ENCODE results near the gene ADM.

Gene ADM

GRCh38 chr11:10329356-10329755 lies 24.5 kb downstream of the ADM start:
- Histone ChIP-seq H3K4me1 (ENCODE audit: low read length) (no peaks in the 10 kb centered on the region), H3K4me3 (ENCODE audit: low read length) (no peak overlapping the region), H3K9me2 (replicated peaks; ENCODE audit: insufficient read depth, low read length) (no peaks in the 10 kb centered on the region), H2AFZ (ENCODE audit: low read length) (no peak overlapping the region), H3K27me3 (replicated peaks; ENCODE audit: insufficient read depth, low read length) (no peaks in the 10 kb centered on the region), H3K4me2 (ENCODE audit: low read depth, low read length) (no peak overlapping the region), H3K9me3 (replicated peaks; ENCODE audit: insufficient read depth, low read length) (no peaks in the 10 kb centered on the region), H3K36me3 (replicated peaks; ENCODE audit: insufficient read depth, low read length) (no peaks in the 10 kb centered on the region), H3K27ac (ENCODE audit: low read length) (no peak overlapping the region), H3K9ac (ENCODE audit: low read length) (no peak overlapping the region), H3K79me2 (ENCODE audit: low read length) (no peaks in the 10 kb centered on the region), H4K20me1 (ENCODE audit: insufficient read depth, low read length) (no peaks in the 10 kb centered on the region), H3F3A (ENCODE audit: insufficient read depth, low read length) (no peaks in the 10 kb centered on the region)
- no peak for TF ChIP-seq EZH2phosphoT487 (IDR thresholded peaks at IDR 0.05; ENCODE audit: low read length)
- TF ChIP-seq EZH2 (optimal IDR thresholded peaks at IDR 0.05; ENCODE audit: low read depth, low read length): no peak
- TF ChIP-seq CTCF (IDR thresholded peaks at IDR 0.05; ENCODE audit: low read length): no peak
- DNase-seq: no peak

GRCh38 chr11:10329935-10330334 lies 25.1 kb downstream of the ADM start:
- no peaks in the 10 kb centered on the region for H3K79me2 ChIP-seq (ENCODE audit: low read length)
- no peak overlapping the region for H3K4me2 ChIP-seq (ENCODE audit: low read depth, low read length)
- H3F3A ChIP-seq (ENCODE audit: insufficient read depth, low read length): no peaks in the 10 kb centered on the region
- no peak overlapping the region for H3K4me3 ChIP-seq (ENCODE audit: low read length)
- TF ChIP-seq CTCF (IDR thresholded peaks at IDR 0.05; ENCODE audit: low read length): no peak
- H3K27ac ChIP-seq (ENCODE audit: low read length): no peak overlapping the region
- DNase-seq: no peak
- H3K9me3 ChIP-seq (replicated peaks; ENCODE audit: insufficient read depth, low read length): no peaks in the 10 kb centered on the region
- H3K4me1 ChIP-seq (ENCODE audit: low read length): no peaks in the 10 kb centered on the region
- H3K27me3 ChIP-seq (replicated peaks; ENCODE audit: insufficient read depth, low read length): no peaks in the 10 kb centered on the region
- H3K9me2 ChIP-seq (replicated peaks; ENCODE audit: insufficient read depth, low read length): no peaks in the 10 kb centered on the region
- H3K9ac ChIP-seq (ENCODE audit: low read length): no peak overlapping the region
- H4K20me1 ChIP-seq (ENCODE audit: insufficient read depth, low read length): no peaks in the 10 kb centered on the region
- H2AFZ ChIP-seq (ENCODE audit: low read length): no peak overlapping the region
- no peaks in the 10 kb centered on the region for H3K36me3 ChIP-seq (replicated peaks; ENCODE audit: insufficient read depth, low read length)

- no peaks in the 10 kb centered on the region for H3K79me2 ChIP-seq (ENCODE audit: low read length)
- no peak overlapping the region for H3K4me2 ChIP-seq (ENCODE audit: low read depth, low read length)
- no peaks in the 10 kb centered on the region for H3K36me3 ChIP-seq (replicated peaks; ENCODE audit: insufficient read depth, low read length)
- H3K4me1 ChIP-seq (ENCODE audit: low read length): no peaks in the 10 kb centered on the region
- no peaks in the 10 kb centered on the region for H3K9me2 ChIP-seq (replicated peaks; ENCODE audit: insufficient read depth, low read length)
- H2AFZ ChIP-seq (ENCODE audit: low read length): no peak overlapping the region
- TF ChIP-seq EZH2 (optimal IDR thresholded peaks at IDR 0.05; ENCODE audit: low read depth, low read length): no peak
- no peak for TF ChIP-seq EZH2phosphoT487 (IDR thresholded peaks at IDR 0.05; ENCODE audit: low read length)
- no peak for TF ChIP-seq CTCF (IDR thresholded peaks at IDR 0.05; ENCODE audit: low read length)
- no peaks in the 10 kb centered on the region for H3F3A ChIP-seq (ENCODE audit: insufficient read depth, low read length)
- H3K9me3 ChIP-seq (replicated peaks; ENCODE audit: insufficient read depth, low read length): no peaks in the 10 kb centered on the region
- no peak overlapping the region for H3K27ac ChIP-seq (ENCODE audit: low read length)
- DNase-seq: no peak
- H3K9ac ChIP-seq (ENCODE audit: low read length): no peak overlapping the region
- H3K27me3 ChIP-seq (replicated peaks; ENCODE audit: insufficient read depth, low read length): no peaks in the 10 kb centered on the region
- no peak overlapping the region for H3K4me3 ChIP-seq (ENCODE audit: low read length)
- H4K20me1 ChIP-seq (ENCODE audit: insufficient read depth, low read length): no peaks in the 10 kb centered on the region
Measured at GRCh38 chr11:10331548-10332289, 26.8 kb downstream of the ADM start.

All from MM.1S (cell line).